Omental fat pad (tissue), 4 donors: ENCODE data around the gene C19orf73. TPM values are rescaled to one million over a fixed set of nuclear protein-coding genes. Genes with fewer than 3 reads are reported as not detected.

Experiments
- ATAC-seq: fragments of 150-250 bp; one replicate; pipeline ENCODE4 v1.9.1; 2016; ENCODE audit warnings: mild to moderate bottlenecking, moderate library complexity; ENCODE audit not compliant: low FRiP score
- DNase-seq: peaks from one replicate; pipeline ENCODE4 v3.0.0-alpha.2; 2019; ENCODE audit warnings: low spot score
- CTCF ChIP-seq, 3 donors: fragments of 450-650 bp; IDR thresholded peaks; one replicate each; pipeline ENCODE4 v1.5.1; 2016 to 2017; ENCODE audit warnings: antibody characterized with exemption in 3 of 3, mild to moderate bottlenecking in 3 of 3, moderate library complexity in 2 of 3
- small RNA-seq: library from RNA; depleted of rRNA; stranded (forward); fragments of <200 nt; gene quantifications from one replicate; pipeline ENCODE3, GENCODE V24; 2016
- total RNA-seq, 4 donors: library from RNA; depleted of rRNA; stranded (reverse); fragments of >200 nt; gene quantifications; one replicate each; pipeline ENCODE4 v1.1.0, GENCODE V29; 2016

The C19orf73 gene
- total RNA-seq, 4 donors from 2014 or later: 1.6 to 3.5 (median 2.9) TPM

GRCh38 chr19:49070416-49070815 is 48.5 kb downstream of the C19orf73 start:
- DNase-seq (no peak), ATAC-seq (no peak)
- TF ChIP-seq CTCF (IDR thresholded peaks at IDR 0.05): no peak

- no peak for DNase-seq
- TF ChIP-seq CTCF (IDR thresholded peaks at IDR 0.05): no peak
- no peak for ATAC-seq
These were observed 49.9 kb downstream of the C19orf73 start for GRCh38 chr19:49069026-49069425.

Small RNA genes lying within 50 kb of the gene (small RNA-seq; reads per million reads assigned to genes)
- gene RN7SL708P: not detected

Other genes with a start within 250 kb of the C19orf73 start
- 100 to 1,000 TPM; 105 to 282 (median 176) TPM for gene PPP1R15A, start 246.7 kb downstream of the C19orf73 start, total RNA-seq
- gene TULP2, start 220.4 kb downstream of the C19orf73 start, total RNA-seq: not detected
- gene NUCB1, start 218.8 kb downstream of the C19orf73 start, total RNA-seq: 100 to 1,000 TPM; 197 to 280 (median 253) TPM
- gene DHDH, start 185.4 kb downstream of the C19orf73 start, total RNA-seq: not detected
- 10 to 100 TPM; 26.4 to 64.2 (median 37.3) TPM for gene BAX, start 164.3 kb downstream of the C19orf73 start, total RNA-seq
- 1,000 to 10,000 TPM; 6,104 to 9,580 (median 8,850) TPM for gene FTL, start 153.8 kb downstream of the C19orf73 start, total RNA-seq
- gene GYS1, start 125.8 kb downstream of the C19orf73 start, total RNA-seq: 10 to 100 TPM; 34.3 to 41.0 (median 38.8) TPM
- gene RUVBL2, start 125.3 kb downstream of the C19orf73 start, total RNA-seq: 10 to 100 TPM; 66.3 to 83.9 (median 72.4) TPM
- not detected for gene LHB, start 102.1 kb downstream of the C19orf73 start, total RNA-seq
- gene CGB3, start 94.8 kb downstream of the C19orf73 start, total RNA-seq: not detected
- gene CGB2, start 87.3 kb downstream of the C19orf73 start, total RNA-seq: not detected
- gene CGB1, start 82.2 kb downstream of the C19orf73 start, total RNA-seq: not detected
- gene CGB5, start 75.3 kb downstream of the C19orf73 start, total RNA-seq: not detected
- not detected for gene CGB8, start 70.0 kb downstream of the C19orf73 start, total RNA-seq
- gene CGB7, start 61.4 kb downstream of the C19orf73 start, total RNA-seq: not detected
- gene NTF4, start 54.3 kb downstream of the C19orf73 start, total RNA-seq: under 1 TPM in 1 of 4 donors, not detected in 3; 0.84 TPM
- gene KCNA7, start 46.4 kb downstream of the C19orf73 start, total RNA-seq: not detected
- gene SNRNP70, start 33.7 kb downstream of the C19orf73 start, total RNA-seq: 100 to 1,000 TPM; 132 to 314 (median 207) TPM
- 1 to 10 TPM in 3 of 4 donors, not detected in 1; 3.7 to 9.0 (median 3.9) TPM for gene LIN7B, start 4.8 kb downstream of the C19orf73 start, total RNA-seq
- 10 to 100 TPM in 1 of 4 donors, 1 to 10 TPM in 3; 1.6 to 11.2 (median 4.1) TPM for gene PPFIA3, start 401 bp upstream of the C19orf73 start, total RNA-seq
- gene HRC, start 36.3 kb upstream of the C19orf73 start, total RNA-seq: 10 to 100 TPM in 1 of 4 donors, 1 to 10 TPM in 1, under 1 TPM in 2; 0.74 to 13.1 (median 1.7) TPM
- 10 to 100 TPM in 2 of 4 donors, 1 to 10 TPM in 2; 7.2 to 26.0 (median 10.6) TPM for gene TRPM4, start 38.6 kb upstream of the C19orf73 start, total RNA-seq
- gene SLC6A16, start 206.0 kb upstream of the C19orf73 start, total RNA-seq: 1 to 10 TPM; 1.0 to 5.7 (median 1.4) TPM
- 10 to 100 TPM; 10.3 to 43.8 (median 21.5) TPM for gene CD37, start 216.3 kb upstream of the C19orf73 start, total RNA-seq
- gene TEAD2, start 243.3 kb upstream of the C19orf73 start, total RNA-seq: 10 to 100 TPM; 19.9 to 35.0 (median 26.1) TPM
- not detected for gene DKKL1, start 244.7 kb upstream of the C19orf73 start, total RNA-seq